NB4 (cell line): ENCODE data around the gene AQP2.

Source experiments
- DNase-seq: peaks from one replicate; pipeline ENCODE4 v3.0.0; 2010; ENCODE audit warnings: low read depth
- H3K4me3 ChIP-seq: one replicate; pipeline ENCODE4 v1.5.1; 2011; ENCODE audit warnings: mild to moderate bottlenecking, low read depth, low read length, moderate library complexity
- CTCF ChIP-seq: IDR thresholded peaks from one replicate; pipeline ENCODE4 v1.5.1; 2012; ENCODE audit warnings: low read depth, low read length
- MAX ChIP-seq: IDR thresholded peaks from 2 replicates; pipeline ENCODE4 v1.6.1; 2011; ENCODE audit warnings: low read depth, low read length
- MYC ChIP-seq: IDR thresholded peaks from 2 replicates; pipeline ENCODE4 v1.6.1; 2011; ENCODE audit warnings: low read depth, low read length
- POLR2A ChIP-seq: IDR thresholded peaks from 2 replicates; pipeline ENCODE4 v1.6.1; 2011; ENCODE audit warnings: mild to moderate bottlenecking; ENCODE audit not compliant: insufficient read length; ENCODE audit errors: extremely low read depth

The AQP2 gene

DNA sequence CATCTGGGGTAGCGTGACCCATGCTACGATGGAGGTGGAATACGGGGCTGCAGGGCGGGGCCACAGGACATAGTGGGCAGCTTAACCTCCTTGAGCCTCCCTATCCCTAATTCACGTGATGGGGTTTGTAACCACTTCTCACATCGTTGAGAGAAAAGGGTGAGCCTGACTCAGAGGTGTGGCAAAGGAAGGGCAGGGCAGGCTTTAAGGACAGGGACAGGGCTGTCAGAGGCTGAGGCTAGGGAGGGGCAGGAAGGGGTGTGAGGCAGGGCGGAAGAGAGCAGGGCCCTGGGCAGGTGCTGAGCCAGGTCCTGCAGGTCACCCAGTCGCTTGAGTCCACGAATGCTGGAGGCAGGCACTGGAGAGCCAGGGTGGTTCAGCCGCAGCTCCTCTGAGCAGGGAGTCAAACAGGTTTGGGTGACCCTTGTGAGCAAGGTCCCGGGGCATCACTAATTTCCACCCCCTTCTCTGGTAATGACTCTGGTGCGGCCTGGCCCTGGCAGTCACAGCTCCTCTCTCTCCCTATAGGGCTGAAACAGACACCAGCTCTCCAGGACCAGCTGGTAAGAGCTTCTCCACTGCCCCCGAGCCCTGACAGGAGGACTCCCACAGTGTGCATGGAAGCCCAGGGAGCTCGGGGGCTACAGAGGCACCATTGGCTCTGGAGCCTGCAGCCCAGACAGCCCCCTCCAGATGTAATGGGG, 7.5 kb upstream of the AQP2 start:
- no peak overlapping the region for H3K4me3 ChIP-seq
- TF ChIP-seq MYC (no peak), POLR2A (no peak)
- no peak for DNase-seq

DNA sequence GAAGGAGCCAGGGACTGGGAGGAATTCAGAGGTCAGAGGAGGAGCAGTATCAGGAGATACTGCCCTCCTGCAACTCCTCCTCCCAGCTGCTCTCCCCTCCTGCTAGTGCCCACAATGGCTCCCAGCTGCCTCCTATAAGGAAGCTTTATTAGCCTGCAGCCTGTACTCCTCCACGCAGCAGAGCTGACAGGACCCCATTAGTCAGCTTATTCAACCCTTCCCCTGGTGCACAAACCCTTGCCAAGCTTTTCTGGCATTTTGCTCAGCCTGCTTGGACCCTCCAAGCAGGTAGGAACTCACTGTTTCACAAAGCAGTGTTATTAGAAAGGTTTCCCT, 6.9 kb upstream of the AQP2 start:
- H3K4me3 ChIP-seq = no peak overlapping the region
- TF ChIP-seq CTCF = no peak
- no peak for TF ChIP-seq MYC
- TF ChIP-seq MAX = no peak
- TF ChIP-seq POLR2A = no peak
- peak; percentile 58 for DNase-seq

DNA sequence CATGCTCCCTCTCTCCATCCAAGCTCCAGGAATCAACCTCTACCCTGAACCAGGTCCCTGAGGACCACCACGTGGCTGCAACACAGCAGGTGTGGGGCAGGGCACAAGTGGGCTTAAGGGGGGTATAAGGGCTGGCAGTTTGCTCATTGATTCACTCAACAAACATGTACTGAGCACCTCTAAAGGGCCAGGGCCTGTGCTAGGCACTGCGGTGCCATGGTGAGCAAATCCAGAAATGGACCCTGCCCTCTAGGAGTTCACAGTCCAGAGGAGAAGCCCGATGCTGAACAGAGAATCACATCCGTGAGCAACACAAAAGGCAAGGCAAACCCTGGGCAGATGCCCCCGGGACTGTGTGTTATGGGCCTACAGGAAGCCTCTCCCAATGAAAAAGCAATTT, 6.5 kb upstream of the AQP2 start:
- no peak for TF ChIP-seq POLR2A
- DNase-seq = no peak
- H3K4me3 ChIP-seq = no peak overlapping the region

DNA sequence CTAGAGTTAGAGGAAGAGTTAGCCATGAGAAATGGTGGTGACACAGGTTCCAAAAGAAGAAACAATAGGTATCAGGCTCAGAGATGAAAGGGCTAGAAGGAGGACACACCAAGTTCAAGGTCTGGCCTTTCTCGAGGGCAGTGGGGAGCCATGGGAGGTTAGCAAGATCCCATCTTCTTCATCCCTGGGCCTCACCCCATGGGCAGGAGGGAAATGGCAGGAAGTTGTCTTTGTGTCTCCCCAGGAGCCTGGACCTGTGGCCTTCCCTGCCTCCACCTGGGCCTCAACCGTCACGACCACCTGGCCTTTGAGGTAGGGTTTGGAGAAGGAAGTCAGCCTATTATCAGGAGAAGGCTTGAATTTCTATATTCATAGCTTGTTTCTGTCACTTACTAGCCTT, 5.8 kb upstream of the AQP2 start:
- H3K4me3 ChIP-seq = no peak overlapping the region
- DNase-seq = no peak
- TF ChIP-seq MYC (no peak), MAX (no peak), POLR2A (no peak), CTCF (no peak)

- peak; percentile 93 for DNase-seq
- H3K4me3 ChIP-seq = no peak overlapping the region
- no peak for TF ChIP-seq POLR2A
- peak; percentile 64; the same call in 1 of the 2 replicates for TF ChIP-seq MAX
- peak; percentile 96 for TF ChIP-seq CTCF
Observed at GRCh38 chr12:49945394-49946080, 5.0 kb upstream of the AQP2 start.

GRCh38 chr12:49946086-49946485, 4.5 kb upstream of the AQP2 start:
- no peak for DNase-seq
- no peak overlapping the region for H3K4me3 ChIP-seq
- TF ChIP-seq CTCF = no peak
- TF ChIP-seq MYC = no peak
- TF ChIP-seq POLR2A = no peak
- no peak for TF ChIP-seq MAX

GRCh38 chr12:49946497-49946896, 4.0 kb upstream of the AQP2 start:
- TF ChIP-seq MYC (no peak), POLR2A (no peak), CTCF (no peak), MAX (no peak)
- H3K4me3 ChIP-seq = no peak overlapping the region
- no peak for DNase-seq
